CD4-positive, alpha-beta T cell treated with Interleukin-17A for 4 hours (primary cell): ENCODE data around the gene METTL6.

Source experiments
- DNase-seq: peaks from one replicate; pipeline ENCODE4 v3.0.0-alpha.2; 2020; ENCODE audit warnings: mixed read lengths

METTL6 gene

GRCh38 chr3:15361494-15362214 is 65.7 kb downstream of the METTL6 start:
- peak; percentile 46 for DNase-seq

- no peak for DNase-seq
These were observed 66.4 kb downstream of the METTL6 start for GRCh38 chr3:15360788-15361493.
